Stromal cell of bone marrow (primary cell): ENCODE data around the gene KCNA5.
A peak's percentile ranks its signal among the peaks of the same experiment; 100 is the strongest.

Experiments
- DNase-seq: peaks from one replicate; pipeline ENCODE4 v3.0.0-alpha.2; 2012; ENCODE audit warnings: low read depth

The KCNA5 gene

GRCh38 chr12:5064913-5065490, 21.3 kb downstream of the KCNA5 start:
- no peak for DNase-seq

GRCh38 chr12:5066251-5066650, 22.6 kb downstream of the KCNA5 start:
- DNase-seq = no peak

GRCh38 chr12:5068126-5068525, 24.4 kb downstream of the KCNA5 start:
- DNase-seq = no peak

- no peak for DNase-seq
Observed at GRCh38 chr12:5068619-5069018, 24.9 kb downstream of the KCNA5 start.

GRCh38 chr12:5070090-5070489, 26.4 kb downstream of the KCNA5 start:
- no peak for DNase-seq

GRCh38 chr12:5071496-5071895, 27.8 kb downstream of the KCNA5 start:
- no peak for DNase-seq

GRCh38 chr12:5072311-5072710, 28.6 kb downstream of the KCNA5 start:
- DNase-seq = no peak

GRCh38 chr12:5073054-5073453, 29.4 kb downstream of the KCNA5 start:
- no peak for DNase-seq

GRCh38 chr12:5073853-5074252, 30.2 kb downstream of the KCNA5 start:
- no peak for DNase-seq

- no peak for DNase-seq
Observed at GRCh38 chr12:5076761-5077160, 33.1 kb downstream of the KCNA5 start.

GRCh38 chr12:5078423-5078822, 34.7 kb downstream of the KCNA5 start:
- DNase-seq = no peak

- no peak for DNase-seq
Observed at GRCh38 chr12:5081016-5081415, 37.3 kb downstream of the KCNA5 start.

- DNase-seq = peak; percentile 38
Observed at GRCh38 chr12:5083955-5084849, 40.5 kb downstream of the KCNA5 start.

GRCh38 chr12:5085896-5086295, 42.2 kb downstream of the KCNA5 start:
- DNase-seq = peak; percentile 89

- DNase-seq = no peak
Observed at GRCh38 chr12:5087831-5088554, 44.3 kb downstream of the KCNA5 start.

GRCh38 chr12:5088586-5089264, 45.0 kb downstream of the KCNA5 start:
- peak; percentile 33 for DNase-seq

GRCh38 chr12:5094551-5094950, 50.9 kb downstream of the KCNA5 start:
- DNase-seq = no peak

GRCh38 chr12:5094986-5095385, 51.3 kb downstream of the KCNA5 start:
- DNase-seq = no peak
